Osteocyte (in vitro differentiated cells): ENCODE measurements around the gene PAK4. TPM values are rescaled to one million over a fixed set of nuclear protein-coding genes. Genes with fewer than 3 reads are reported as not detected.

Experiments used
- DNase-seq: peaks from one replicate; pipeline ENCODE4 v3.0.0; 2021; ENCODE audit warnings: mixed read lengths; ENCODE audit not compliant: unreplicated experiment; ENCODE audit errors: extremely low spot score
- H3K27ac Mint-ChIP-seq: one replicate; pipeline ENCODE4 v1.8.0; 2021; ENCODE audit warnings: mild to moderate bottlenecking, mixed read lengths; ENCODE audit not compliant: unreplicated experiment
- H3K27me3 Mint-ChIP-seq: one replicate; pipeline ENCODE4 v1.8.0; 2021; ENCODE audit warnings: mixed read lengths; ENCODE audit not compliant: unreplicated experiment
- H3K36me3 Mint-ChIP-seq: one replicate; pipeline ENCODE4 v1.8.0; 2021; ENCODE audit warnings: mixed read lengths; ENCODE audit not compliant: unreplicated experiment
- H3K4me1 Mint-ChIP-seq: one replicate; pipeline ENCODE4 v1.8.0; 2021; ENCODE audit warnings: mixed read lengths; ENCODE audit not compliant: unreplicated experiment
- H3K4me3 Mint-ChIP-seq: one replicate; pipeline ENCODE4 v1.8.0; 2021; ENCODE audit warnings: mild to moderate bottlenecking, moderate library complexity, mixed read lengths; ENCODE audit not compliant: unreplicated experiment
- H3K9me3 Mint-ChIP-seq: one replicate; pipeline ENCODE4 v1.8.0; 2021; ENCODE audit warnings: mixed read lengths; ENCODE audit not compliant: unreplicated experiment
- CTCF ChIP-seq: fragments of 200-600 bp; sonication (generic); IDR thresholded peaks from 2 replicates; pipeline ENCODE4 v1.5.0; 2021; ENCODE audit warnings: antibody characterized with exemption, mild to moderate bottlenecking, moderate library complexity
- total RNA-seq: library from RNA; stranded (reverse); gene quantifications from 2 replicates; pipeline ENCODE4 v1.2.1, GENCODE V29; 2021

PAK4 gene
- total RNA-seq, 1 donor from 2014 or later = 14.8 TPM

DNA sequence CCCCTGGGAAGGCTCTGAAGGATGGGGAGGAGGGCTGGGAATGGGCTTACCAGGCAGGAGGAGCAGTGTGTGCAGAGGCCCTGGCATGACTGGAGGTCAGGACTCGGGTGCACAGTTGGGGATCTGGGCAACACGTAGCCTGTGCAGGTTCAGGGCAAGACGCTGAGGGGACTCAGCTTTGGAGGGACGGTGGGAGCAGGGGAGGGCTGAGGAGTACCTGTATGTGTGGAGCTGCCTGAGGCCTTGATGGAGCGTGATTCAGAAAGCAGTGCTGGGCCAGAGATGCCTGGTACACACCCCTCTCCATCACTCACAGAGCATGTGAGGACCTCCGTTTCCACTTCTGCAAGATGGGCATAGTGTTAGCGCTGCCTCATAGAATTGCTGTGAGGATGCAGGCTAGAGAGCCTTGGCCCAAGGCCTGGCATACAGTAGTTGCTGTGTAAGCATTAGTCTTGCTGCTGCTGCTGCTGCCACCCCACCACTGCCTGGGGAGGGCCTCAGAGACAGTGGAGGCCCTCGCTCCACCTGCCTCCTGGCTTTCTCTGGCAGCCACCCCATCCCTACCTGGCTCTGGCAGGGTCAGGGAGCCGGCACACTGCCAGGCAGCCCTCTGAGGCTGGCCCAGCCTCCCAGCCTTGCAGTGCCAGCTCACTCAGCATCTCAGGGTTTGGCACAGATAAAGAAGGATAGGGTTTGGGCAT, 2.4 kb downstream of the PAK4 start:
- peak overlapping the region; percentile 99 for H3K4me3 Mint-ChIP-seq
- DNase-seq = no peak
- H3K27me3 Mint-ChIP-seq = no peaks in the 10 kb centered on the region
- H3K27ac Mint-ChIP-seq = peak overlapping the region; percentile 66
- no peaks in the 10 kb centered on the region for H3K9me3 Mint-ChIP-seq
- TF ChIP-seq CTCF = no peak
- H3K36me3 Mint-ChIP-seq = no peaks in the 10 kb centered on the region
- peaks cover 52% of the 10 kb centered on the region for H3K4me1 Mint-ChIP-seq

GRCh38 chr19:39128516-39129079, 3.0 kb downstream of the PAK4 start:
- H3K4me1 Mint-ChIP-seq = peaks cover 52% of the 10 kb centered on the region
- peak overlapping the region; percentile 66 for H3K27ac Mint-ChIP-seq
- no peak for TF ChIP-seq CTCF
- no peaks in the 10 kb centered on the region for H3K36me3 Mint-ChIP-seq
- H3K4me3 Mint-ChIP-seq = no peak overlapping the region
- H3K9me3 Mint-ChIP-seq = no peaks in the 10 kb centered on the region
- no peaks in the 10 kb centered on the region for H3K27me3 Mint-ChIP-seq
- DNase-seq = no peak

GRCh38 chr19:39129116-39129515, 3.5 kb downstream of the PAK4 start:
- DNase-seq = no peak
- H3K4me3 Mint-ChIP-seq = no peak overlapping the region

DNA sequence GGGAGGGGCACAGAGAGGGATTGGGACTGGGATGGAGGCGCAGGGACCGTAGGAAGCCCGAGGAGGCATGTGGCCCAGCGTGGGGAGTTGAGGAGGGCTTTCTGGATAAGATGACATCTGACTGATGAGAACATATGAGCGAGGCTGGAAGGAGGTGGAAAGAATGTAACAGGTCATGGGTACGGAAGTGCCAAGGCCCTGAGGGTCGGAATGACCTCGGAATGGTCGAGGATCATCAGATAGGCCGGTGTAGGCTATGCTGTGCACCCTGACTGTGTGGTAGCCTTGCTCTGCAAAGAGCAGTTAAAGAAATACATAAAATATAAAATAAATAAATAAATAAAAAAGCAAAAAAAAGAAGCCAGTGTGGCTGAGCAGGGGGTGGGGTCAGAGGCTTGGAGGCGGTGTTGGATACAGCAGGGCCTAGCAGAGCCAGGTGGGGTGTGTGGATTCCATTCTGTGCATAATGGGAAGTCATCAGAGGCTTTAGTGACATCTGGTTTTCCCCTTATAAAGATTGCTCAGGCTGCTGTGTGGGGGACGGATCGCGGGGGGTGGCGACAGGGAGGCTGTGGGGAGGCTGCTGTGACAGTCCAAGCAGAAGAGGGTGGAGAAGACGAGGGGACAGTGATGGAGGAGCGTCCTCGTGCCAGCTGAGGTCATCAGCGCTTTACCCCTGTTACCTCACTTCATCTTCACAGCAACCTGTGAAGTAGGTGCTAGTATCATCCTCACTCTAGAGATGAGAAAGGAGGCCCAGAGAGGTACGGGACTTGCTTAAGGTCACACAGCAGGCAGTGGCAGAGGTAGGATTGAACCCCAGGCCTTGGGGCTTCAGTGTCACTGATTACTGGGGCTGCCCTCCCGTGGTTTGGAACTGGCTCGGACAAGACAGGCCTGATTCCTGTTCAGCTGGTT, 5.0 kb downstream of the PAK4 start:
- Mint-ChIP-seq H3K9me3 (no peaks in the 10 kb centered on the region), H3K4me1 (peaks cover 45% of the 10 kb centered on the region), H3K27ac (no peak overlapping the region), H3K27me3 (no peaks in the 10 kb centered on the region), H3K36me3 (no peaks in the 10 kb centered on the region), H3K4me3 (no peak overlapping the region)
- TF ChIP-seq CTCF = no peak
- DNase-seq = no peak

More at GRCh38 chr19:39129116-39129515, 3.5 kb downstream of the PAK4 start:
- Mint-ChIP-seq H3K27me3 (no peaks in the 10 kb centered on the region), H3K27ac (no peak overlapping the region), H3K9me3 (no peaks in the 10 kb centered on the region), H3K36me3 (no peaks in the 10 kb centered on the region), H3K4me1 (peaks cover 52% of the 10 kb centered on the region)
- TF ChIP-seq CTCF = no peak

DNA sequence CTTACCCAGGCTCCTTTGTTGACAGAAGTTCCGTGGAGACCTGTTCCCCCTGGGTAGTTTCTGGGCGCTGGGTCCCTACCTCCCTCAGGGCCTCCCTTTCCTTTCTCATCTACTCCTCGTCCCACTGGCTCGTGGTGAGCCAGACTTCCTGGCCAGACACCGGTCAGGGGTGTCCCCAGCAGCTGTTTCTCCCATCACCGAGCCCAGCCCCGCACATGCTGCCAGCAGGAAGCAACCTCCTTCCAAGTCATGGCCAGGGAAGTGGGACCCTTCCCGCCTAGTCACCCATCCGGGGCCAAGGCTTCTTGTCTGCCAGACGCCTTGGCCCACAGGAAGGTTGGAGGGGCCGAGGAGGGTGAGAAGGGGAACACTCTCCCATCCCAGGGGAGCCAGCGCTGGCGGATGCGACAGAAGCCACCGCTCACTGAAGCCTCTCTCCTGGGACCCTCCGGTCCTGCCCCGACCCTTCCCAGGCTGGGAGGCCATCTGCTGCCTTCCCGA, 5.7 kb downstream of the PAK4 start:
- no peak for TF ChIP-seq CTCF
- H3K27me3 Mint-ChIP-seq = no peaks in the 10 kb centered on the region
- no peak overlapping the region for H3K4me3 Mint-ChIP-seq
- H3K9me3 Mint-ChIP-seq = no peaks in the 10 kb centered on the region
- no peaks in the 10 kb centered on the region for H3K36me3 Mint-ChIP-seq
- peaks cover 45% of the 10 kb centered on the region for H3K4me1 Mint-ChIP-seq
- no peak for DNase-seq
- H3K27ac Mint-ChIP-seq = peak overlapping the region; percentile 52
